Body of pancreas (tissue), 4 donors: ENCODE data around the gene ADRA1B.

Experiments
- POLR2A ChIP-seq, 3 donors: fragments of 450-650 bp; IDR thresholded peaks; one replicate each; pipeline ENCODE4 v1.6.1; 2016; ENCODE audit warnings: antibody characterized with exemption in 3 of 3, mild to moderate bottlenecking in 2 of 3
- TF ChIP-seq, protein P1 (sequence below), 7 experiments: fragments of 450-650 bp in 4 of 7; fragments of 200-600 bp in 3 of 7; sonication (generic) in 3 of 7; IDR thresholded peaks; one replicate each; pipeline ENCODE4 v1.5.1; 2016 to 2019; ENCODE audit warnings: antibody characterized with exemption in 7 of 7

DNA sequence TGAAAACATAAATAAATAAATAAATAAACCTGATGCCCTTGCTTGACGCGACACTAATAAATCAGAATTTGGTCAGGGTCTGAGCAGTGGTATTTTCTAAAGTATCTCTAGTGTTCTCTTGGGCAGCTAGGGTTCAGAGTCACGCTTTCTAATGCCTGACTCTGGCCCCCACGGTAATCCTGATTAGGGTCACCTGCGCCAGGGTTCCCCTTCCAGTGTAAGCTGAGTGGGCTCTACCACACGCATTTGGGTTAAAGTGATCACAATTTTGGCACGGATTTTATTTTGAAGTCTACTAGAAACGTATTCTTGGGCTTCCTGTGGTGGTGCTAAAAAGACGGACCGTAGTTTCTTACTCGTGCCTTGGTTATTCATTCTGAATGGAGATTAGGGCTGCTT lies 93.3 kb downstream of the ADRA1B start:
- TF ChIP-seq, protein P1, sequence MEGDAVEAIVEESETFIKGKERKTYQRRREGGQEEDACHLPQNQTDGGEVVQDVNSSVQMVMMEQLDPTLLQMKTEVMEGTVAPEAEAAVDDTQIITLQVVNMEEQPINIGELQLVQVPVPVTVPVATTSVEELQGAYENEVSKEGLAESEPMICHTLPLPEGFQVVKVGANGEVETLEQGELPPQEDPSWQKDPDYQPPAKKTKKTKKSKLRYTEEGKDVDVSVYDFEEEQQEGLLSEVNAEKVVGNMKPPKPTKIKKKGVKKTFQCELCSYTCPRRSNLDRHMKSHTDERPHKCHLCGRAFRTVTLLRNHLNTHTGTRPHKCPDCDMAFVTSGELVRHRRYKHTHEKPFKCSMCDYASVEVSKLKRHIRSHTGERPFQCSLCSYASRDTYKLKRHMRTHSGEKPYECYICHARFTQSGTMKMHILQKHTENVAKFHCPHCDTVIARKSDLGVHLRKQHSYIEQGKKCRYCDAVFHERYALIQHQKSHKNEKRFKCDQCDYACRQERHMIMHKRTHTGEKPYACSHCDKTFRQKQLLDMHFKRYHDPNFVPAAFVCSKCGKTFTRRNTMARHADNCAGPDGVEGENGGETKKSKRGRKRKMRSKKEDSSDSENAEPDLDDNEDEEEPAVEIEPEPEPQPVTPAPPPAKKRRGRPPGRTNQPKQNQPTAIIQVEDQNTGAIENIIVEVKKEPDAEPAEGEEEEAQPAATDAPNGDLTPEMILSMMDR (IDR thresholded peaks at IDR 0.05) = no peak
- no peak for TF ChIP-seq POLR2A (IDR thresholded peaks at IDR 0.05)
